Type B pancreatic cell (in vitro differentiated cells): ENCODE results near the gene POLE2. TPM values are rescaled to one million over a fixed set of nuclear protein-coding genes. Genes with fewer than 3 reads are reported as not detected.
"Not testable (repeated sequence)": the region's sequence is repeated elsewhere in the genome, so short reads cannot be mapped to it uniquely, and the experiment has no call there.

Experiments
- DNase-seq: peaks from one replicate; pipeline ENCODE4 v3.0.0; 2021; ENCODE audit warnings: mixed read lengths; ENCODE audit not compliant: unreplicated experiment; ENCODE audit errors: extremely low spot score
- H3K27ac Mint-ChIP-seq: 2 replicates; pipeline ENCODE4 v1.8.0; 2021; ENCODE audit warnings: mild to moderate bottlenecking, mixed read lengths
- H3K27me3 Mint-ChIP-seq: 2 replicates; pipeline ENCODE4 v1.8.0; 2021; ENCODE audit warnings: mixed read lengths
- H3K36me3 Mint-ChIP-seq: 2 replicates; pipeline ENCODE4 v1.8.0; 2021; ENCODE audit warnings: mixed read lengths
- H3K4me1 Mint-ChIP-seq: one replicate; pipeline ENCODE4 v1.8.0; 2021; ENCODE audit warnings: mixed read lengths; ENCODE audit not compliant: unreplicated experiment
- H3K4me3 Mint-ChIP-seq: 2 replicates; pipeline ENCODE4 v1.8.0; 2021; ENCODE audit warnings: mild to moderate bottlenecking, mixed read lengths
- H3K9me3 Mint-ChIP-seq: 2 replicates; pipeline ENCODE4 v1.8.0; 2021; ENCODE audit warnings: mixed read lengths
- long read RNA-seq: library from polyadenylated mRNA; unstranded; transcript quantifications from one replicate; pipeline ENCODE4 v2.0.0, GENCODE V29; 2020
- total RNA-seq: library from RNA; stranded (reverse); gene quantifications from 2 replicates; pipeline ENCODE4 v1.2.1, GENCODE V29; 2021; ENCODE audit warnings: low replicate concordance
- TF ChIP-seq, protein P1 (sequence below): fragments of 200-600 bp; sonication (generic); conservative IDR thresholded peaks from 2 replicates; pipeline ENCODE4 v1.5.0; 2021; ENCODE audit warnings: antibody characterized with exemption, mild to moderate bottlenecking

POLE2 gene, protein sequence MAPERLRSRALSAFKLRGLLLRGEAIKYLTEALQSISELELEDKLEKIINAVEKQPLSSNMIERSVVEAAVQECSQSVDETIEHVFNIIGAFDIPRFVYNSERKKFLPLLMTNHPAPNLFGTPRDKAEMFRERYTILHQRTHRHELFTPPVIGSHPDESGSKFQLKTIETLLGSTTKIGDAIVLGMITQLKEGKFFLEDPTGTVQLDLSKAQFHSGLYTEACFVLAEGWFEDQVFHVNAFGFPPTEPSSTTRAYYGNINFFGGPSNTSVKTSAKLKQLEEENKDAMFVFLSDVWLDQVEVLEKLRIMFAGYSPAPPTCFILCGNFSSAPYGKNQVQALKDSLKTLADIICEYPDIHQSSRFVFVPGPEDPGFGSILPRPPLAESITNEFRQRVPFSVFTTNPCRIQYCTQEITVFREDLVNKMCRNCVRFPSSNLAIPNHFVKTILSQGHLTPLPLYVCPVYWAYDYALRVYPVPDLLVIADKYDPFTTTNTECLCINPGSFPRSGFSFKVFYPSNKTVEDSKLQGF
- total RNA-seq, result 6.1 and 16.6 TPM in 2 replicates
- long read RNA-seq, transcript POLE2-201 (19 exons, 1,776 nt), result major isoform, 10 of 15 reads
- long read RNA-seq, partial matches to known transcripts, result 0 of 15 reads
- long read RNA-seq, other reads (novel, unspliced or antisense), result 5 of 15 reads

DNA sequence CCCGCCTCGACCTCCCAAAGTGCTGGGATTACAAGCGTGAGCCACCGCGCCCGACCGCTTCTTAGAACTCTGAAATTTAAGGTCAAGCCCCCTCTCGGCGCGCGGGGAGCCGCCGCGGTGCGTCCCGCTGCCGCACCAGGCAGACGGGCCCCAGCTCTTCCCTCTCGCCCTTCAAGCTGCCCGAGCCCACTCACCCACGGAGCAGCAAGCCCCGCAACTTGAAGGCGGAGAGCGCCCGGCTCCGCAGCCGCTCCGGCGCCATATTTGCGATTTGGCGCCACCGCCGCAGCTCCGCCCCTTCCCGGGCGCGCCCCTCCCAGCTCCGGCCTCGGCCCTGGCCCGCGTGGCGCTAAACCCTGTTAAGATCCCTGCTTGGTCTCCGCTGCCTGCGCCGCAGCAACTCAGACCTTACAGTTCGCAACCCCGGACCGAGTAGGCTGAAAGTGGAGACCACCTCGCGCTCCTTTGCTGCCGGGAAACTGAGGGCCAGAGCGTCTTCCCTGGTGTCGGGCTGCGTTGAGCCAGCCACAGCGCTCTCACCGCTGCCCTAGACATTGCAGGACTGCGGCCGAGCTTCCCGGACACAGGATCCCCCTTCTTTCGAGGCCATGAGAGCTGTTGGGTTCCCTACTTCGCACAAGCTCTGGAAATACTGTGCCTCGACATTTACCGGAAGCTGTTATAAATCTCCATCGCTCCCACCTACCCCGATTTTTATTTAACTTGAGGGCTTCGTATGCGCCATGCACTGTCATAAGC lies at the start of gene POLE2:
TSS of gene POLE2 (minus strand) at position 273 of the 759 bp plus-strand sequence. CDS start at position 262, 11 bp downstream.
- Mint-ChIP-seq H3K27me3 (no peaks in the 10 kb centered on the region), H3K4me1 (peaks cover 21% of the 10 kb centered on the region), H3K9me3 (peaks cover 4% of the 10 kb centered on the region), H3K4me3 (peak within 1 kb of the TSS; percentile 91), H3K27ac (peak within 1 kb of the TSS; percentile 85), H3K36me3 (no peaks in the 10 kb centered on the region)
- TF ChIP-seq, protein P1, sequence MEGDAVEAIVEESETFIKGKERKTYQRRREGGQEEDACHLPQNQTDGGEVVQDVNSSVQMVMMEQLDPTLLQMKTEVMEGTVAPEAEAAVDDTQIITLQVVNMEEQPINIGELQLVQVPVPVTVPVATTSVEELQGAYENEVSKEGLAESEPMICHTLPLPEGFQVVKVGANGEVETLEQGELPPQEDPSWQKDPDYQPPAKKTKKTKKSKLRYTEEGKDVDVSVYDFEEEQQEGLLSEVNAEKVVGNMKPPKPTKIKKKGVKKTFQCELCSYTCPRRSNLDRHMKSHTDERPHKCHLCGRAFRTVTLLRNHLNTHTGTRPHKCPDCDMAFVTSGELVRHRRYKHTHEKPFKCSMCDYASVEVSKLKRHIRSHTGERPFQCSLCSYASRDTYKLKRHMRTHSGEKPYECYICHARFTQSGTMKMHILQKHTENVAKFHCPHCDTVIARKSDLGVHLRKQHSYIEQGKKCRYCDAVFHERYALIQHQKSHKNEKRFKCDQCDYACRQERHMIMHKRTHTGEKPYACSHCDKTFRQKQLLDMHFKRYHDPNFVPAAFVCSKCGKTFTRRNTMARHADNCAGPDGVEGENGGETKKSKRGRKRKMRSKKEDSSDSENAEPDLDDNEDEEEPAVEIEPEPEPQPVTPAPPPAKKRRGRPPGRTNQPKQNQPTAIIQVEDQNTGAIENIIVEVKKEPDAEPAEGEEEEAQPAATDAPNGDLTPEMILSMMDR, result no peak
- peak; percentile 86 for DNase-seq

DNA sequence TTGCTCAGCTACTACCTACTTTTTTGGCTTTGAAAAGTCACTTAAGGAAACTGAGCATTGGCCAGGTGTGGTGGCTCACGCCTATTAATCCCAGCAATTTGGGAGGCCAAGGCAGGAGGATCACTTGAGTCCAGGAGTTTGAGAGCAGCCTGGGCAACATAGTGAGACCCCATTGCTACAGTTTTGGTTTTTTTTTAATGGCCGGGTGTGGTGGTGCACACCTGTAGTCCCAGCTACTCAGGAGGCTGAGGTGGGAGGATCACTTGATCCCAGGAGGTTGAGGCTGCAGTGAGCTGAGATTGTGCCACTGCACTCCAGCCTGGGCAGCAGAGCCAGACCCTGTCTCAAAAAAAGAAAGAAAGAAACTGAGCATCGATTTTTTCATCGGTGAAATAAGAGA lies 47.7 kb upstream of the POLE2 start:
- not testable (repeated sequence) for H3K27ac Mint-ChIP-seq

GRCh38 chr14:49733836-49734235 lies 45.8 kb upstream of the POLE2 start:
- TF ChIP-seq, protein P1, result no peak
- no peaks in the 10 kb centered on the region for H3K27me3 Mint-ChIP-seq
- no peak overlapping the region for H3K27ac Mint-ChIP-seq
- no peaks in the 10 kb centered on the region for H3K9me3 Mint-ChIP-seq
- no peak overlapping the region for H3K4me3 Mint-ChIP-seq
- H3K36me3 Mint-ChIP-seq, result no peaks in the 10 kb centered on the region
- DNase-seq, result no peak
- H3K4me1 Mint-ChIP-seq, result no peaks in the 10 kb centered on the region

More for the DNA sequence above, 47.7 kb upstream of the POLE2 start:
- not testable (repeated sequence) for DNase-seq, H3K9me3 Mint-ChIP-seq, H3K27me3 Mint-ChIP-seq, H3K36me3 Mint-ChIP-seq, H3K4me1 Mint-ChIP-seq, H3K4me3 Mint-ChIP-seq

DNA sequence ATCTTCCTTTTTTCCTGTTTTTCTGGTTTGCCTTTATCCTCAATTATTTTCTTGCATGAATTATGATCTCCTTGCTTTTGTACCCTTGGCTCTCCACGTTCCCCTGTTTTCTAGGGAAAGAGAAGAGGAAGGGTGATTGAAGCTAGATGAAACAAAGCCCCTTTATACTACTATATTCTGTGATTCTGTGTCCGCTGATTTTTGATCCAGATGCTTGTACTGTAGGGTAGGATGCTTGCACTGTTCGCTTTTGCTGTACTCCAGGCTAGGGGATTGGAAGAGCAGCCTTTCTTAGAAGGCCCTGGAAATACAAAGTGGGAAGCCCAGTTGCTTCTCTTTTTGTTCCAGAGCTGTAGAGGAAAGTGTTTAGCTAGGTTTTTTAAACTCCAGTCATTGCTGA lies 44.9 kb upstream of the POLE2 start:
- Mint-ChIP-seq H3K27me3 (no peaks in the 10 kb centered on the region), H3K4me1 (no peaks in the 10 kb centered on the region), H3K9me3 (no peaks in the 10 kb centered on the region), H3K4me3 (no peak overlapping the region), H3K36me3 (no peaks in the 10 kb centered on the region), H3K27ac (no peak overlapping the region)
- DNase-seq, result no peak
- TF ChIP-seq, protein P1, result no peak

DNA sequence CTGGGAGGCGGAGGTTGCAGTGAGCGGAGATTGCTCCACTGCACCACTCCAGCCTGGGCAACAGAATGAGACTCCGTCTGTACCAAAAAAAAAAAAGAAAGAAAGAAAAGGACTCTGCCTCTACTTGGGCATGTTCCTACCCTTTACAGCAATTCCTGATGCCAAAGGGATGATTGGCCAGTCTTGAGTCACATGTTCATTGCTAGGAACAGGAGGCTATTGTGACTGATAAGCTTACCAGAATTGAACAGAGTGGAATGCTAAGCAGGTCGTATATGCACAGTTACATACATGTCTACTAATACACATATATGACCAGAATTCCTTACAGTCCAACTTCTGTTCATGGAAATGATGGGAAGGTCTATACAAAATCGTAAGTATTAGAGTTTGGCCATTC lies 39.2 kb upstream of the POLE2 start:
- Mint-ChIP-seq H3K27ac (no peak overlapping the region), H3K4me1 (no peaks in the 10 kb centered on the region), H3K27me3 (no peaks in the 10 kb centered on the region), H3K36me3 (no peaks in the 10 kb centered on the region), H3K9me3 (no peaks in the 10 kb centered on the region), H3K4me3 (no peak overlapping the region)
- no peak for DNase-seq
- TF ChIP-seq, protein P1, result no peak

DNA sequence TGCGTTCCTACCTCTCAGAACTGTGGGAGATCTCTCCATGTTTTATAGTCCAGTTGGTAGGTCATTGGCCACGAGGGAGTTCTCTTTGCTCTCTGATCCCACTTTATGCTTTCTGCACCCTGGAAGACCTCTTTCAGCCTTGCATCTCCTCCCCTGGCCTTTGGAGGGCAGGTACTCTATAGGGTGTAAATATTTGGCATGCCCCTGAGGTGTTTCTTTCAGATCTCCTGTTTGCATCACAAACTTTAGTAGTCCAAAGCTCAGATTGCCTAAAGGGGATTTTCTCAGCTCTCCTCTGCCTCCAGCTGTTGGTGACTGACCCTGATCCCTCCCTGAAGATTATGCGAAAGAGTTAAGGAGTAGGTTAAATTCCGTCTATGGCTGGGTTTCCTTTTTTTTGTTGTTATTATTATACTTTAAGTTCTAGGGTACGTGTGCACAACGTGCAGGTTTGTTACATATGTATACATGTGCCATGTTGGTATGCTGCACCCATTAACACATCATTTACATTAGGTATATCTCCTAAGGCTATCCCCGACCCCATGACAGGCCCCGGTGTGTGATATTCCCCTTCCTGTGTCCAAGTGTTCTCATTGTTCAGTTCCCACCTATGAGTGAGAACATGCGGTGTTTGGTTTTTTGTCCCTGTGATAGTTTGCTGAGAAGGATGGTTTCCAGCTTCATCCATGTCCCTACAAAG lies 33.9 kb upstream of the POLE2 start:
- H3K36me3 Mint-ChIP-seq, H3K27me3 Mint-ChIP-seq, H3K4me1 Mint-ChIP-seq, DNase-seq, H3K27ac Mint-ChIP-seq, H3K4me3 Mint-ChIP-seq, H3K9me3 Mint-ChIP-seq: not testable (repeated sequence)
